Adipocyte (in vitro differentiated cells): ENCODE data around the gene LAMA1.
"Not testable (repeated sequence)": the region's sequence is repeated elsewhere in the genome, so short reads cannot be mapped to it uniquely, and the experiment has no call there.

ENCODE experiments used
- DNase-seq: peaks from one replicate; pipeline ENCODE4 v3.0.0-alpha.2; 2015; ENCODE audit warnings: low read depth
- H3K27me3 ChIP-seq: replicated peaks from 2 replicates; pipeline ENCODE4 v1.7.0; 2013; ENCODE audit warnings: mild to moderate bottlenecking, low read length, moderate library complexity; ENCODE audit not compliant: control insufficient read depth, insufficient read depth
- H3K36me3 ChIP-seq: 2 replicates; pipeline ENCODE4 v1.7.0; 2013; ENCODE audit warnings: low read length, mild to moderate bottlenecking, moderate library complexity; ENCODE audit not compliant: control insufficient read depth, insufficient read depth, severe bottlenecking
- H3K4me1 ChIP-seq: 2 replicates; pipeline ENCODE4 v1.7.0; 2013; ENCODE audit warnings: mild to moderate bottlenecking, low read length, moderate library complexity; ENCODE audit not compliant: control insufficient read depth, insufficient read depth
- H3K4me3 ChIP-seq: 2 replicates; pipeline ENCODE4 v1.7.0; 2013; ENCODE audit warnings: mild to moderate bottlenecking, low read length, moderate library complexity
- H3K9ac ChIP-seq: 2 replicates; pipeline ENCODE4 v1.7.0; 2013; ENCODE audit warnings: mild to moderate bottlenecking, low read length, moderate library complexity
- H3K9me3 ChIP-seq: 2 replicates; pipeline ENCODE4 v1.7.0; 2013; ENCODE audit warnings: mild to moderate bottlenecking, low read length, moderate library complexity; ENCODE audit not compliant: control insufficient read depth

The LAMA1 gene

DNA sequence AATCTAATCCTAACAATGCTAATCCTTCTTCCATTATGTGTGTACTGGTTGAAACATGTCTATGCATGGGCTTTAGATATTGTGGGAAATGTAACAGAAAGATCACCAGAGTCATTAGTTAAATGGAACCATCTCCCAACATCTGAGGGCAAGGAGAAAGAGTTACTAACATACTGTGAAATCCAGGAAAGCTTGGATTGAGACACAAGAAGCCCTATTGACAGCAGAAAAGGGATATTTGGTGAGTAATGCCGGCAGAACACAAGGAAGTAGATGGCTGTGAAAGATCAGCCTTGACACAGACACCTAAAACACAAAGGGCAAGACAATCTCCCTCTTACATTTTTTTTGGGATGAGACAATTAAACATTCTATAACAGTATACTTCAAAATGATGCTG, 28.5 kb upstream of the LAMA1 start:
- Histone ChIP-seq H3K9ac (no peak overlapping the region), H3K4me3 (no peak overlapping the region), H3K36me3 (no peaks in the 10 kb centered on the region)

DNA sequence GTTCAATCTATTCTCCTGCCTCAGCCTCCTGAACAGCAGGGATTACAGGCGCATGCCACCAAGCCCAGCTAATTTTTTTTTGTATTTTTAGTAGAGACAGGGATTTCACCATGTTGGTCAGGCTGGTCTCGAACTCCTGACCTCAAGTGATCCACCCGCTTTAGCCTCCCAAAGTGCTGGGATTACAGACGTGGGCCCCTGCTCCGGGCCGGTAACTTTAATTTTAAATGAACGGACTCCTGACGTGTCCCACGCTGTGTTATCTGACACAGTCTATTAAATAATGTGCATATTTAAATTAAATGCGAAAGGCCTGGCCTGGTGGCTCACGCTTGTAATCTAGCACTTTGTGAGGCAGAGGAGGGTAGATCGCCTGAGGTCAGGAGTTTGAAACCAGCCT, 27.3 kb upstream of the LAMA1 start:
- not testable (repeated sequence) for DNase-seq, H3K27me3 ChIP-seq, H3K36me3 ChIP-seq, H3K4me1 ChIP-seq, H3K9me3 ChIP-seq, H3K4me3 ChIP-seq, H3K9ac ChIP-seq

More for the DNA sequence above, 28.5 kb upstream of the LAMA1 start:
- Histone ChIP-seq H3K4me1 (no peaks in the 10 kb centered on the region), H3K9me3 (no peaks in the 10 kb centered on the region), H3K27me3 (no peaks in the 10 kb centered on the region)
- no peak for DNase-seq

DNA sequence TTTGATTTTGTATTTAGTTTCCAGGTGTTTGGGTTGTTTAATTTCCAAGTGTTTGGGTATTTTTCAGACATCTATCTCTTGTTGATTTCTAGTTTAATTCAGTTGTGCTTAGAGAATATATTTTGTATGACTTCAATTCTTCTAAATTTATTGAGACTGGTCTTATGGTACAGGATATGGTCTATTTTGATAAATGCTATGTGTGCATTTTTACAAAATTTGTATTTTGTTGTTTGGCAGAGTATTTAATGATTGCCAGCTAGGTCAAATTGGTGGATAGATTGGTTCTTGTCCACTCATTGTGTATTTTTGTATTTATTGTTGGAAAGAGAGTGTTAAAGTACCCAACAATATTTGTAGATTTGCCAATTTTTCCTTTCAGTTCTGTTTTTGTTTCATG, 23.7 kb upstream of the LAMA1 start:
- H3K4me3 ChIP-seq: no peak overlapping the region
- no peaks in the 10 kb centered on the region for H3K9me3 ChIP-seq
- no peaks in the 10 kb centered on the region for H3K36me3 ChIP-seq

DNA sequence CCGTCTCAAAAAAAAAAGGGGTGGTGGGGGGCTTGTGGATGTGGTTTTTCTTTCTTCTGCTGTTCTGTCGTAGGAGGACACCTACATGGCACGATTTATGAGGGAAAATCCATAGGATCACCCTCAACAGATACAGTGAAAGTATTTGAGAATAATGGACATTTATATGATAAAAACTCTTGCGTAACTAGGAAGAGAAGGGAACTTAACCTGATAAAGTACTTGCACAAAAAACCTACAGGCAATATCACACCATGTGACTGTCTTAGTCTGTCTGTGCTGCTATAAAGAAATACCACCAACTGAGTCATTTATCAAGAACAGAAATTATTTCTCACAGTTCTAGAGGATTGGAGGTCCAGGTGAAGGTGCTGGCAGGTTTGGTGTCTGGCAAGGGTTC, 21.8 kb upstream of the LAMA1 start:
- Histone ChIP-seq H3K9ac (no peak overlapping the region), H3K4me1 (no peaks in the 10 kb centered on the region), H3K4me3 (no peak overlapping the region), H3K27me3 (no peaks in the 10 kb centered on the region), H3K36me3 (no peaks in the 10 kb centered on the region), H3K9me3 (no peaks in the 10 kb centered on the region)
- DNase-seq: no peak

More for the DNA sequence above, 23.7 kb upstream of the LAMA1 start:
- no peaks in the 10 kb centered on the region for H3K4me1 ChIP-seq
- no peaks in the 10 kb centered on the region for H3K27me3 ChIP-seq
- DNase-seq: no peak
- no peak overlapping the region for H3K9ac ChIP-seq

DNA sequence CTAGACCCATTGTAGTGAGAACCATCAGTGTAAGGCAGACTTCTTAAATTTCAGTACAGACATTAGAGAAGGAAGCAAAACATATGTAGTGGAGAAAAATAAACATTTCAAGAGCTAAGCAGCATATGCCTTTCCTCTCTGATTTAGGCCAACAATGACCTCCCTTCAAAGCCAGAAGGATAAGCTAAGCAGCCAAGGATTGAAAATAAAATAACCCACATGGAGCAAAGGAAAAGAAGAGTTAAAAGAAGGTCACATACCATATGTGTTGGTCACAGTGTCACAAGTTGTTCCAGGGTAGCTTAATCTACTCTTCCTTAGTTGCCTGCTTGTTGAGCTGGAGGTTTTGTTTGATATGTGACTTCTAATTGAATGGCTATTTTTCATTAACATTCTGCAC, 15.6 kb upstream of the LAMA1 start:
- Histone ChIP-seq H3K4me1 (no peaks in the 10 kb centered on the region), H3K4me3 (no peak overlapping the region), H3K9ac (no peak overlapping the region), H3K9me3 (no peaks in the 10 kb centered on the region), H3K27me3 (no peaks in the 10 kb centered on the region), H3K36me3 (no peaks in the 10 kb centered on the region)
- DNase-seq: peak; percentile 55

DNA sequence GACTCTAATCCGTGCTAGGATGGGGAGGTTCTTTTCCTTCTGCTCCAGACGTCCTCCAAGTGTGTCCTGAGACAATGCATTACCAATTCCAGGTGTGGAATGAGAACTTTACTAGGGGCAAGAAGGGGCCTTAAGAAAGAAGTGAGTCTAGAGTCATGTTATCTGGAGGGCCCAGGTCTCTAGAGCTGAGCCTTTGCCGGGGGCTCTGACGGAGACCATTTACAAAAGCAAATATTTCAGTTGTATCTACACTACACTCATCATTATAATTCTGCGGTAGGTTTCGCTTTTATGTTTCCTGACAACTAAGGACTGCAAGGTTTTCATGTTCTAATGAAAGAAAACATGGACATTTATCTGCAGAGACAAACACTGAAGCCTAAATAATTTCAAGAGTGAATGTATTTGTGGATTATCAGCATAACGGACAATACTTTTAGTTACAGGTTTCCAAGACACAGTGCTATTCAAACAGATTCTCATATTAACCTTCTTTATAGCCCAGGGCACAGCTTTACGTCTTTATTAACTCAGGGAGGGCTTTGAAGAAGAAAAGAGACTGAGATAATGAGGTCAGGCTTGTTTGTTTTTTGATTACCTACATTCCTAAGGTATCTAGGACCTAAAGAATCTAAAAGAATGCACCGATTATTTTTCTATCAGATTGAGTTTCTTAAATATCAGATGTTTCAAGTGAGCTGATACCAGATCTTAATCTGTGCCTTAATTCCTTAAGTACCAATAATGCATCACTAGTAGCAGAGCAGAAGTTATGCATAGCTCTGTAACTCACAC, 15.0 kb upstream of the LAMA1 start:
- Histone ChIP-seq H3K9me3 (no peaks in the 10 kb centered on the region), H3K27me3 (peaks cover 3% of the 10 kb centered on the region), H3K9ac (no peak overlapping the region), H3K36me3 (no peaks in the 10 kb centered on the region), H3K4me1 (no peaks in the 10 kb centered on the region), H3K4me3 (no peak overlapping the region)
- DNase-seq: no peak

DNA sequence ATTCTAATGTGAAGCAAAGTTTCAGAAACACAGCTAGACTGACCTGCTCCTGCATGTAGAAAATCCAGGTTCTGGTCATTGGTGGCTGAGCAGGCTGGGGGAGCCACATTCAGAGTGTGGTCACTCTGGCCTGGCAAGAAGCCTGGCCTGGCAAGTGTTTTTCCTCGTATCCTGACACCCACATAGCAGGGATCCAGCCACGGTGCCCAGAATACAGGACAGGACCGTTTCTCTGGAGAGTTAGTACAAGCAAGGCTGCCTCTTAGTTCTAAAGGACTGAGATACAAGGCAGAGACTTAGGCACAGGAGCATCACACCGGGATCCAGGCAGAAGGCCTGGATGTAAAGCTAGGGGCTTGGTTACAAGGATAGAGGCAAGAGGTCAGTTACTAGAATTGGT, 4.8 kb upstream of the LAMA1 start:
- H3K9ac ChIP-seq: no peak overlapping the region
- no peak overlapping the region for H3K4me3 ChIP-seq
- no peaks in the 10 kb centered on the region for H3K36me3 ChIP-seq
- H3K9me3 ChIP-seq: peaks cover 5% of the 10 kb centered on the region
- H3K4me1 ChIP-seq: no peaks in the 10 kb centered on the region
- peaks cover 15% of the 10 kb centered on the region for H3K27me3 ChIP-seq
- no peak for DNase-seq

DNA sequence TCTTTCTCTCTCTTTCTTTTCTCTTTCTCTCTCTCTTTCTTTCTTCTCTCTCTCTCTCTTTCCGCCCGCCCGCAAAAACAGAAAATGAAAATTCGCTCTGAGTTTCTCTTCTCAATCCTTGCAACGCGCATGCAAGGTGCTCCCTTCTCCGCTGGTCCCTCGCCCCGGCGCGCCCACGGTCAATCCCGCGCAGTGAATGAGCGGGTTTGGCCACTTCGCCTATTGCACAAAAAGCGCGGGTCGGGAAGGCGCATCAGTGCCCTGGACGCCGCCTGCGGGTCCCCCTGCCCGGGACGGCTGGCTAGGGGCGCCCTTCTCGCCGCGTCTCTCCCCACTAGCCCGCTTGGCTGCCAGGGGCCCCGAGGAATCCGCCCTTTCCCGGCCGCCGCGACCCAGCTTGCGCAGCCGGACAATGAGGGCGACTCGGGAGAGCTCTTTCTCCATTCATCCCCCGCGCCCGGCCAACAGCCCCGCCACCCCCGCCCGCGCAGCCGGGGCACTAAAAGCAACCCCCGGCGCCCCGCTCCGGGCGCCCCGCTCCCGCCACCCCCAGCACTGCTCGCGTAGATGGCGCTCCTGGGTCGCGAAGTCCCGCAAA, 706 bp downstream of the LAMA1 start:
- Histone ChIP-seq H3K27me3 (peaks cover 3% of the 10 kb centered on the region), H3K36me3 (no peaks in the 10 kb centered on the region), H3K4me3 (peak overlapping the region; percentile 82), H3K9ac (peak overlapping the region; percentile 51), H3K4me1 (peaks cover 7% of the 10 kb centered on the region), H3K9me3 (no peaks in the 10 kb centered on the region)
- DNase-seq: peak; percentile 62

DNA sequence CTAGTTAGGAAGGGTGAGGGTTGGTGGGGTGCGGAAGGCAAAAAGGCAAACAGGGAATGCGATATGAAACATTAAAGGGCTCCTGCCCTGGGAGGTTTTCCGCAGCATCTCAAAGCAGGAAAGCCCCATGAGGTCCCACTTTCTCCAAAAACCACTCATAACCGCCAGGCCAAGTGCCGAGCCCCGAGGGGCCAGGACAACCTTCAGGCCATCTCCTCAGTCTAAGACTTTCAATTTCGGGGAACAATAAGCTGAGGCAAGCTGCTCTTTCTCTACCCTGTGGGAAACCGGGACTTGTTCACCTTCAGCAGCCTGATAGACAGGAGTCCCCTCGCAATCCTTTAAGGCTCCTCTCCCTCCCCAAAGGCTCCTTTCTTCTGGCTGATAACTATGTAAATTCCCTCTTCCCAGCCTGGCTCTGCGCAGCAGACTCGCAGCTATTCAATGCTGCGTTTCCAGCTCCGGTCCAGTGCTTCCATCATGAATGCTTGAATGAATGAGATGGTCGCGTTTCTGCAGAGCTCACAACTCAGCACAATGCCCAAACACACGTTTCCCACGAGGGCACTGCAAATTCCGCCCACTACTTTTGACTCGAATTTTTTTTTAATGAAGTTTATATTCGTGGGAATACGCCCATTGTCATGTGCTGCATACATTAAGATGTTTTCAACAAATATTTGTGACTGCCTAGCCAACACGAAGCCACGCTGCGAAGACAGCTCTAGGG, 1.4 kb downstream of the LAMA1 start:
- H3K27me3 ChIP-seq: peaks cover 3% of the 10 kb centered on the region
- H3K9me3 ChIP-seq: no peaks in the 10 kb centered on the region
- DNase-seq: peak; percentile 48
- H3K9ac ChIP-seq: peak overlapping the region; percentile 5
- no peaks in the 10 kb centered on the region for H3K36me3 ChIP-seq
- peak overlapping the region; percentile 82 for H3K4me3 ChIP-seq
- peaks cover 7% of the 10 kb centered on the region for H3K4me1 ChIP-seq

DNA sequence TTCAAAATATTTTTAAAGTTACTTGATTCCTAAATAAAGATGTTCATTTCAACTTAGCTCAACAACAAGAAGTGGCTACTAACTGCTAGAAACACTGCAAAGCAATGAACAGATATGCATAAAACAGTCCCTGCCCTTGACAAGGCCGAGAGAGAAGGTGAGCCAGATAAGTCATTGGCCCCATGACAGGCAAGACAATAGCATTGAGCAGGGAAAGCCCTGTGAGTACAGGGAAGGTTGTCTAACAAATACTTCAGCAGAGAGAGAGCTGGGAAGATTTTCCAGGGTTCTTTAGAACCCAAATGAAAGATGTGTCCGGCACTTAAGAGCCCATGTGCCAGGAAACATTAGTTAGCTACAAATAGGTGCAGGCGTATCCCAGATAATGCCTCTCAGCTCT, 4.7 kb downstream of the LAMA1 start:
- no peak for DNase-seq
- Histone ChIP-seq H3K27me3 (peaks cover 3% of the 10 kb centered on the region), H3K9ac (no peak overlapping the region), H3K4me1 (peaks cover 7% of the 10 kb centered on the region), H3K36me3 (no peaks in the 10 kb centered on the region), H3K4me3 (no peak overlapping the region), H3K9me3 (no peaks in the 10 kb centered on the region)

DNA sequence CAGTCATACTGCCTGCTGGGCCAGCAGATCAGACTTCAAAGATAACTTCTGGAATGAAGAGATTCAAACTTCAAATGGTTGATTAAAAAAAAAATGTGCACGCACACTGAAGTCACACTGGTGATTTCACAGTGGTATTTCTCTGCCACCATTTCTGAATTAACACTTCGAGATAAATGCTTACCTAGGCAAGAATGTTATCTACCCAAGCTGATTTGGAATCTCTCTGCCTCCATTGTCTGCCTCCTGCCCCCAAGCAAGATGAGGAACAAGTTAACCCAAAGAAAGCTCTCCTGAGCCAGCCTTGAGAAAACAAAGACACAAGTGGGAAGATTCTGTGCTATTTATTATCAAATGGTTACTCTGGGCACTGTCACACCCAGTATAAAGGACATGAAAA, 6.5 kb downstream of the LAMA1 start:
- no peaks in the 10 kb centered on the region for H3K36me3 ChIP-seq
- H3K9me3 ChIP-seq: no peaks in the 10 kb centered on the region
- peaks cover 3% of the 10 kb centered on the region for H3K27me3 ChIP-seq
- H3K4me1 ChIP-seq: peaks cover 3% of the 10 kb centered on the region
- no peak overlapping the region for H3K9ac ChIP-seq
- no peak overlapping the region for H3K4me3 ChIP-seq
- no peak for DNase-seq
